HG03521 (cell line): ENCODE measurements around the gene DDC.
A peak's percentile ranks its signal among the peaks of the same experiment; 100 is the strongest.

Source experiments
- ATAC-seq: cut with Tn5 transposase; IDR thresholded peaks from one replicate; pipeline ENCODE4 v1.9.1; 2021; ENCODE audit warnings: mild to moderate bottlenecking, moderate library complexity; ENCODE audit not compliant: unreplicated experiment

The DDC gene

GRCh38 chr7:50491943-50492342 lies 73.3 kb downstream of the DDC start:
- no peak for ATAC-seq

- ATAC-seq: no peak
These were observed 74.0 kb downstream of the DDC start for GRCh38 chr7:50491209-50491608.

GRCh38 chr7:50488379-50488778 lies 76.8 kb downstream of the DDC start:
- no peak for ATAC-seq

- ATAC-seq: no peak
These were observed 78.7 kb downstream of the DDC start for GRCh38 chr7:50486512-50486911.

DNA sequence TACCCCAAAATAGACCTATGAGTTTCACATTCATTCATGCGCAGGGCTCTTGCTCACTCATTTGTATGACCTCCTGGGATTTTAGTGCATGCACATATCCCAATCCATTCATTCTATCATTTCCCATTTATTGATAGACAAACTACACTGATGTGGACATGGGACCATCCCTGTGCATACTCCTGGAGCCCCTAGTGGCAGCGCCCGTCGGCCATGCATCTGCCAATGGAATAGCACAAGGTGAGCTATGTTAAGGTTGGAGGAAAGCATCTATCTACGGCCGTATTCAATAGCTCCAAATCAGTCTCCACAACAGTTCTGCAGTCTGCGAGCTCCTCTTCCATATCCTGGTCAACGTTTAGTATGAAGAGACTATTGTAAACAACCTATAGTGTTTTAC lies 83.3 kb downstream of the DDC start:
- no peak for ATAC-seq

GRCh38 chr7:50480797-50481196 lies 84.4 kb downstream of the DDC start:
- no peak for ATAC-seq

DNA sequence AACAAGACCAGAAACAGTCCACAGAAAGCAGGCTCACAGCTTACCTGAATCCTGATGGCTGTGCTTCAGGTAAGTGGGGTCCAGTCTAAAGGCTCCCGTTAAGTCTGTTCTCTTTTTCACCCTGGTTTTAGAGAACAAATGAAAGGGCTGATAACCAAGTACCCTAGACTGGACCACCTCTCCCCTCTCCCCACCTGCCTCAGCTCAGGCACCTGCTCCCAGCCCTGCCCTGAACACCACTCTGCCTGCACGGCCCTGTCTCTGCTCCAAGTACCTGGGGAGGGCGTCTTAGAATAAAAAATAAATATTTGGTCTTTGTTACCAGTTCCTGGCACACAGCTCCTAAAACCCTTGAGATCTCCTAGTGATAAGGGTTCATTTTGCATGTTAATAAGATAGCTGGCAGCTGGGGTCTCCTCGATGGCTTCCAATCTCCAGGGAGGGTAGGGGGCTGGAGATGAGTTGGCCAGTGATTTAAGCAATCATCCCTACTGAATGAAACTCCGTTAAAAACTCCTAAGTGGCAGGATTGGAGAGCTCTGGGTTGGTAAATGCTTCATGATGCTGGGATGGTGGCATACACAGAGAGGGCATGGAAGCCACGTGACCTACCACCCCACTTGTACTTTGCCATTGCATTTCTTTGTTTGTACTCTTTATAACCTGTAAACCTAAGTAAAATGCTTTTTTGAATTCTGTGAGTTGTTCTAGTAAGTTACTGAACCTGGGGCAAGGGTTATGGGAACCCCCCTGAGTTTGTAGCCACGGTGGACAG lies 85.3 kb downstream of the DDC start:
- ATAC-seq: no peak

DNA sequence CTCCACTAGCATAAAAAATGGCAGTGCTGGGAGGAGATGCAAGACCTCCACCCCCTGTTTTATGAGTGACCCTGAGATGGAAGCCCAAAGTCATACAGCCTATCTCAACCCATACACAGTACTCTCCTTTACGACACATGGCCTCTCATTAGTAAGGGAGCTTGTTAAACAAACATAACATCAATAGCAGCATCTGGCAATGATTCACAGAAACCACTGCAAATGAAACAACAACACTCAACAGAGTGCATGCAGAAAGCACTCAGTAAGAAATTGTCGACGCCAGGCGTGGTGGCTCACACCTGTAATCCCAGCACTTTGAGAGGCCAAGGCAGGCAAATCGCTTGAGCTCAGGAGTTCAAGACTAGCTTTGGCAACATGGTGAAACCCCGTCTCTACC lies 87.6 kb downstream of the DDC start:
- ATAC-seq: no peak

GRCh38 chr7:50476953-50477625 lies 88.1 kb downstream of the DDC start:
- ATAC-seq: no peak

GRCh38 chr7:50475340-50475739 lies 89.9 kb downstream of the DDC start:
- no peak for ATAC-seq

- no peak for ATAC-seq
These were observed 90.6 kb downstream of the DDC start for GRCh38 chr7:50474382-50475160.

- no peak for ATAC-seq
These were observed 91.7 kb downstream of the DDC start for GRCh38 chr7:50473531-50473930.

- no peak for ATAC-seq
These were observed 92.8 kb downstream of the DDC start for GRCh38 chr7:50472427-50472826.

GRCh38 chr7:50471970-50472369 lies 93.2 kb downstream of the DDC start:
- ATAC-seq: no peak

GRCh38 chr7:50470250-50471163 lies 94.7 kb downstream of the DDC start:
- ATAC-seq: no peak

DNA sequence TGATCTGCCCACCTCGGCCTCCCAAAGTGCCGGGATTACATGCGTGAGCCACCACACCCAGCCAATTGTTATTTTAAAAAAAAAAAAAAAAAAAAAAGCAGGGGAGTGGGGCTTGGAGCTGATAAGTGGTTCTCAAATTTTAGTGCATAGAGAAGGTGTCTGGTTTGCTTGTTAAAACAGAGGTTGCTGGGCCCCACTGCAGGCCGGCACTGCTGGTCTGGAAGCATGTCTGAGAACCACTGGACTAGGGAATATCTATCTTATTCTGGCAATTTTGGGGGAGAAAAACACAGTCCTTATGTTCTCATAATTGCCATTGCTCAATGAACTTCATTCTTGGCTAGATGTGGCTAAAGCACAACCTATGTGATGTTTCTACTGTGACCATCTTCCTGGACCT lies 96.0 kb downstream of the DDC start:
- no peak for ATAC-seq

- ATAC-seq: peak; percentile 88
These were observed 97.2 kb downstream of the DDC start for GRCh38 chr7:50467817-50468610.

GRCh38 chr7:50466815-50467585 lies 98.2 kb downstream of the DDC start:
- no peak for ATAC-seq

GRCh38 chr7:50463035-50463434 lies 102.2 kb downstream of the DDC start:
- no peak for ATAC-seq
